NCI-H146 (cell line): ENCODE measurements around the gene RAPGEF1.
"Not testable (repeated sequence)": the region's sequence is repeated elsewhere in the genome, so short reads cannot be mapped to it uniquely, and the experiment has no call there.

Source experiments
- DNase-seq: peaks from one replicate; lab custom pipeline; 2025; lab: John Stamatoyannopoulos, UW

The RAPGEF1 gene

GRCh38 chr9:131670247-131671132 lies 69.4 kb downstream of the RAPGEF1 start:
- DNase-seq: no peak

GRCh38 chr9:131669269-131670157 lies 70.4 kb downstream of the RAPGEF1 start:
- no peak for DNase-seq

GRCh38 chr9:131668439-131669268 lies 71.2 kb downstream of the RAPGEF1 start:
- DNase-seq: no peak

- DNase-seq: no peak
Measured at GRCh38 chr9:131668057-131668438, 71.8 kb downstream of the RAPGEF1 start.

GRCh38 chr9:131667576-131667975 lies 72.3 kb downstream of the RAPGEF1 start:
- no peak for DNase-seq

GRCh38 chr9:131666774-131667173 lies 73.1 kb downstream of the RAPGEF1 start:
- no peak for DNase-seq

GRCh38 chr9:131666029-131666428 lies 73.8 kb downstream of the RAPGEF1 start:
- DNase-seq: no peak

GRCh38 chr9:131663288-131663687 lies 76.6 kb downstream of the RAPGEF1 start:
- no peak for DNase-seq

GRCh38 chr9:131662289-131662621 lies 77.6 kb downstream of the RAPGEF1 start:
- DNase-seq: not testable (repeated sequence)

GRCh38 chr9:131661568-131662288 lies 78.1 kb downstream of the RAPGEF1 start:
- DNase-seq: no peak

- DNase-seq: peak; percentile 56
Measured at GRCh38 chr9:131660466-131661405, 79.1 kb downstream of the RAPGEF1 start.

- DNase-seq: no peak
Measured at GRCh38 chr9:131658377-131659129, 81.3 kb downstream of the RAPGEF1 start.

GRCh38 chr9:131657940-131658339 lies 81.9 kb downstream of the RAPGEF1 start:
- no peak for DNase-seq

GRCh38 chr9:131657456-131657855 lies 82.4 kb downstream of the RAPGEF1 start:
- no peak for DNase-seq

GRCh38 chr9:131657037-131657377 lies 82.9 kb downstream of the RAPGEF1 start:
- no peak for DNase-seq

GRCh38 chr9:131656356-131657036 lies 83.4 kb downstream of the RAPGEF1 start:
- no peak for DNase-seq

- not testable (repeated sequence) for DNase-seq
Measured at GRCh38 chr9:131654369-131654768, 85.5 kb downstream of the RAPGEF1 start.

GRCh38 chr9:131651599-131651998 lies 88.3 kb downstream of the RAPGEF1 start:
- DNase-seq: no peak

GRCh38 chr9:131651160-131651559 lies 88.7 kb downstream of the RAPGEF1 start:
- no peak for DNase-seq
